Karpas-422 (cell line): ENCODE data around the gene AGPAT4. TPM values are rescaled to one million over a fixed set of nuclear protein-coding genes. Genes with fewer than 3 reads are reported as not detected.

ENCODE experiments used
- DNase-seq: peaks from one replicate; pipeline ENCODE4 v3.0.0-alpha.2; 2015
- H2AFZ ChIP-seq: fragments of 200-600 bp; sonication (generic); 2 replicates; pipeline ENCODE4 v1.6.1; 2014; ENCODE audit warnings: antibody characterized with exemption, low read length, mixed read lengths
- H3K27ac ChIP-seq: fragments of 200-600 bp; sonication (generic); 2 replicates; pipeline ENCODE4 v1.5.1; 2014; ENCODE audit warnings: mild to moderate bottlenecking, low read length, moderate library complexity
- H3K27me3 ChIP-seq: fragments of 200-600 bp; sonication (generic); 2 replicates; pipeline ENCODE4 v1.6.1; 2014; ENCODE audit warnings: low read length, mixed read lengths
- H3K36me3 ChIP-seq: fragments of 200-600 bp; sonication (generic); 2 replicates; pipeline ENCODE4 v1.6.1; 2014; ENCODE audit warnings: low read length, mixed read lengths; ENCODE audit not compliant: insufficient read depth
- H3K4me1 ChIP-seq: fragments of 200-600 bp; sonication (generic); 2 replicates; pipeline ENCODE4 v1.6.1; 2014; ENCODE audit warnings: mild to moderate bottlenecking, low read length, mixed read lengths
- H3K4me2 ChIP-seq: fragments of 200-600 bp; sonication (generic); 2 replicates; pipeline ENCODE4 v1.6.1; 2014; ENCODE audit warnings: low read length, low read depth, mild to moderate bottlenecking; ENCODE audit not compliant: poor library complexity, severe bottlenecking
- H3K4me3 ChIP-seq: fragments of 200-600 bp; sonication (generic); 2 replicates; pipeline ENCODE4 v1.5.1; 2014; ENCODE audit warnings: mild to moderate bottlenecking, antibody characterized with exemption, low read length, mixed read lengths
- H3K79me2 ChIP-seq: fragments of 200-600 bp; sonication (generic); 2 replicates; pipeline ENCODE4 v1.6.1; 2014; ENCODE audit warnings: mild to moderate bottlenecking, low read length, mixed read lengths
- H3K9ac ChIP-seq: fragments of 200-600 bp; sonication (generic); 2 replicates; pipeline ENCODE4 v1.6.0; 2014; ENCODE audit warnings: low read length
- H3K9me2 ChIP-seq: fragments of 200-600 bp; sonication (generic), shearing (Covaris generic); replicated peaks from 2 replicates; pipeline ENCODE4 v1.6.0; 2014; ENCODE audit warnings: mild to moderate bottlenecking, low read length, moderate library complexity; ENCODE audit not compliant: insufficient read depth
- H3K9me3 ChIP-seq: fragments of 300-700, 200-600 bp; sonication (generic); 2 replicates; pipeline ENCODE4 v1.6.1; 2014; ENCODE audit warnings: low read length, mixed read lengths
- H4K20me1 ChIP-seq: fragments of 200-600 bp; sonication (generic); 2 replicates; pipeline ENCODE4 v1.6.1; 2014; ENCODE audit warnings: mild to moderate bottlenecking, antibody characterized with exemption, low read length, low read depth; ENCODE audit not compliant: insufficient read depth
- total RNA-seq: library from RNA; depleted of rRNA; stranded (reverse); fragments of >200 nt; shearing (Covaris generic); gene quantifications from 2 replicates; pipeline ENCODE4 v1.2.3, GENCODE V29; 2014; ENCODE audit warnings: low replicate concordance

The AGPAT4 gene
- total RNA-seq, 1 experiment from 2014 or later = 6.2 TPM

- no peaks in the 10 kb centered on the region for H3K79me2 ChIP-seq
- peaks cover 19% of the 10 kb centered on the region for H3K4me1 ChIP-seq
- H3K9me2 ChIP-seq = no peaks in the 10 kb centered on the region
- no peaks in the 10 kb centered on the region for H3K36me3 ChIP-seq
- H3K4me3 ChIP-seq = no peak overlapping the region
- 0 out of 2 replicates have a peak, but pooled peaks cover 3% of the 10 kb centered on the region for H3K9me3 ChIP-seq
- no peak overlapping the region for H3K4me2 ChIP-seq
- no peak overlapping the region for H2AFZ ChIP-seq
- no peak for DNase-seq
- no peak overlapping the region for H3K9ac ChIP-seq
- H4K20me1 ChIP-seq = no peaks in the 10 kb centered on the region
- no peak overlapping the region for H3K27ac ChIP-seq
- peaks cover 3% of the 10 kb centered on the region; the same call in 1 of the 2 replicates for H3K27me3 ChIP-seq
Observed at GRCh38 chr6:161192636-161193411, 81.0 kb downstream of the AGPAT4 start.

- no peaks in the 10 kb centered on the region for H3K9me2 ChIP-seq
- no peaks in the 10 kb centered on the region for H3K79me2 ChIP-seq
- no peak overlapping the region for H3K4me2 ChIP-seq
- DNase-seq = no peak
- H3K36me3 ChIP-seq = no peaks in the 10 kb centered on the region
- H3K27ac ChIP-seq = no peak overlapping the region
- H3K27me3 ChIP-seq = peaks cover 3% of the 10 kb centered on the region; the same call in 1 of the 2 replicates
- H3K9me3 ChIP-seq = 0 out of 2 replicates have a peak, but pooled peaks cover 3% of the 10 kb centered on the region
- H3K4me1 ChIP-seq = peaks cover 12% of the 10 kb centered on the region
- H3K9ac ChIP-seq = no peak overlapping the region
- no peak overlapping the region for H3K4me3 ChIP-seq
- H2AFZ ChIP-seq = no peak overlapping the region
- H4K20me1 ChIP-seq = no peaks in the 10 kb centered on the region
Observed at GRCh38 chr6:161191671-161192070, 82.2 kb downstream of the AGPAT4 start.

- Histone ChIP-seq H2AFZ (no peak overlapping the region), H3K4me1 (peaks cover 9% of the 10 kb centered on the region), H3K79me2 (no peaks in the 10 kb centered on the region), H3K4me3 (no peak overlapping the region), H3K27ac (no peak overlapping the region), H3K4me2 (no peak overlapping the region), H3K9me3 (0 out of 2 replicates have a peak, but pooled peaks cover 3% of the 10 kb centered on the region), H3K9me2 (no peaks in the 10 kb centered on the region), H4K20me1 (no peaks in the 10 kb centered on the region), H3K27me3 (peaks cover 3% of the 10 kb centered on the region; the same call in 1 of the 2 replicates), H3K9ac (no peak overlapping the region), H3K36me3 (no peaks in the 10 kb centered on the region)
- DNase-seq = no peak
Observed at GRCh38 chr6:161191007-161191406, 82.9 kb downstream of the AGPAT4 start.

- H3K27me3 ChIP-seq = peaks cover 3% of the 10 kb centered on the region; the same call in 1 of the 2 replicates
- no peak overlapping the region for H3K27ac ChIP-seq
- no peak for DNase-seq
- H3K9me3 ChIP-seq = 0 out of 2 replicates have a peak, but pooled peaks cover 3% of the 10 kb centered on the region
- H2AFZ ChIP-seq = no peak overlapping the region
- no peaks in the 10 kb centered on the region for H3K36me3 ChIP-seq
- H3K79me2 ChIP-seq = no peaks in the 10 kb centered on the region
- no peaks in the 10 kb centered on the region for H4K20me1 ChIP-seq
- H3K9ac ChIP-seq = no peak overlapping the region
- no peak overlapping the region for H3K4me2 ChIP-seq
- no peaks in the 10 kb centered on the region for H3K9me2 ChIP-seq
- H3K4me1 ChIP-seq = no peaks in the 10 kb centered on the region
- no peak overlapping the region for H3K4me3 ChIP-seq
Observed at GRCh38 chr6:161189891-161190290, 84.0 kb downstream of the AGPAT4 start.

- H3K36me3 ChIP-seq = no peaks in the 10 kb centered on the region
- no peak overlapping the region for H3K4me2 ChIP-seq
- no peaks in the 10 kb centered on the region for H3K9me2 ChIP-seq
- H3K4me1 ChIP-seq = no peaks in the 10 kb centered on the region
- H3K79me2 ChIP-seq = no peaks in the 10 kb centered on the region
- no peak overlapping the region for H3K4me3 ChIP-seq
- H3K9ac ChIP-seq = no peak overlapping the region
- no peak overlapping the region for H3K27ac ChIP-seq
- no peak overlapping the region for H2AFZ ChIP-seq
- H4K20me1 ChIP-seq = no peaks in the 10 kb centered on the region
- H3K27me3 ChIP-seq = peaks cover 3% of the 10 kb centered on the region; the same call in 1 of the 2 replicates
- H3K9me3 ChIP-seq = 0 out of 2 replicates have a peak, but pooled peaks cover 3% of the 10 kb centered on the region
- DNase-seq = no peak
Observed at GRCh38 chr6:161188547-161189465, 85.1 kb downstream of the AGPAT4 start.

GRCh38 chr6:161186173-161186769 is 87.6 kb downstream of the AGPAT4 start:
- no peaks in the 10 kb centered on the region for H3K9me3 ChIP-seq
- H3K36me3 ChIP-seq = no peaks in the 10 kb centered on the region
- no peak overlapping the region for H3K27ac ChIP-seq
- H3K9me2 ChIP-seq = no peaks in the 10 kb centered on the region
- no peaks in the 10 kb centered on the region for H4K20me1 ChIP-seq
- H3K4me3 ChIP-seq = no peak overlapping the region
- no peaks in the 10 kb centered on the region; the same call in 1 of the 2 replicates for H3K27me3 ChIP-seq
- no peak for DNase-seq
- no peak overlapping the region for H3K9ac ChIP-seq
- peaks cover 9% of the 10 kb centered on the region for H3K4me1 ChIP-seq
- no peak overlapping the region for H3K4me2 ChIP-seq
- no peak overlapping the region for H2AFZ ChIP-seq
- H3K79me2 ChIP-seq = no peaks in the 10 kb centered on the region

GRCh38 chr6:161181121-161181520 is 92.7 kb downstream of the AGPAT4 start:
- H2AFZ ChIP-seq = no peak overlapping the region
- no peak for DNase-seq
- H3K4me2 ChIP-seq = peak overlapping the region; percentile 21
- H3K9me2 ChIP-seq = no peaks in the 10 kb centered on the region
- peaks cover 17% of the 10 kb centered on the region for H3K4me1 ChIP-seq
- H3K27me3 ChIP-seq = no peaks in the 10 kb centered on the region
- no peaks in the 10 kb centered on the region for H3K79me2 ChIP-seq
- H3K36me3 ChIP-seq = no peaks in the 10 kb centered on the region
- no peak overlapping the region for H3K9ac ChIP-seq
- H3K4me3 ChIP-seq = no peak overlapping the region
- H3K9me3 ChIP-seq = no peaks in the 10 kb centered on the region
- H4K20me1 ChIP-seq = no peaks in the 10 kb centered on the region
- H3K27ac ChIP-seq = no peak overlapping the region
